Fibroblast of villous mesenchyme (primary cell): ENCODE data around the gene ZCWPW1. TPM values are rescaled to one million over a fixed set of nuclear protein-coding genes. Genes with fewer than 3 reads are reported as not detected.

Experiments
- DNase-seq: peaks from one replicate; pipeline ENCODE4 v3.0.0-alpha.2; 2010; ENCODE audit warnings: low read depth
- H3K4me3 ChIP-seq: 2 replicates; pipeline ENCODE4 v1.5.1; 2011; ENCODE audit warnings: low read depth, mild to moderate bottlenecking, low read length
- CTCF ChIP-seq: IDR thresholded peaks from 2 replicates; pipeline ENCODE4 v1.5.1; 2012; ENCODE audit warnings: low read depth, mild to moderate bottlenecking, low read length; ENCODE audit not compliant: insufficient read depth
- total RNA-seq: library from RNA; depleted of rRNA; stranded (reverse); fragments of >200 nt; gene quantifications from 2 replicates; pipeline ENCODE4 v1.2.3, GENCODE V29; 2012

ZCWPW1 gene
- total RNA-seq, 1 donor: 0.43 TPM

DNA sequence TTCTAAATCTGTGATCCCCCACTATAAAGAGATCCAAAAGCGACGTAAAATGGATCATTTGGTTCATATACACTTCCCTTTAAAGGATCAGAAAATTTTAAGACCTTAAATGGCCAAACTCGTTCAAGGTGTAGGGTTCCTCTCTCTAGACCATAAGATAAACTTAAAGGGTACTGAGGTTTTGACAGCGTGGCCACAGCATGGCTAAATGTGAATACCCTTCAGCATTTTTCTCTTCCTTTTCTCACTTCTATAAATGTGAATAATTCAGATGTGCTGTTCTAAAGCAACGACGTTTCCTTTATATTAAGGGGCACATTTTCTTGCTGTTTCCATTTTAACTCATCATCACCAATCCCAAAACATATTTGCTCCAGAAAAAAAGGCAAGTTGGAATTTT lies 5.2 kb downstream of the ZCWPW1 start:
- no peak for DNase-seq
- no peak overlapping the region for H3K4me3 ChIP-seq
- no peak for TF ChIP-seq CTCF

- TF ChIP-seq CTCF: no peak
- H3K4me3 ChIP-seq: no peak overlapping the region
- no peak for DNase-seq
Observed at GRCh38 chr7:100419660-100420226, 8.8 kb downstream of the ZCWPW1 start.

GRCh38 chr7:100418930-100419659 lies 9.4 kb downstream of the ZCWPW1 start:
- no peak for DNase-seq
- H3K4me3 ChIP-seq: no peak overlapping the region
- no peak for TF ChIP-seq CTCF

- TF ChIP-seq CTCF: no peak
- no peak overlapping the region for H3K4me3 ChIP-seq
- no peak for DNase-seq
Observed at GRCh38 chr7:100415448-100415847, 13.1 kb downstream of the ZCWPW1 start.

GRCh38 chr7:100413889-100414288 lies 14.6 kb downstream of the ZCWPW1 start:
- TF ChIP-seq CTCF: no peak
- no peak overlapping the region for H3K4me3 ChIP-seq
- no peak for DNase-seq

DNA sequence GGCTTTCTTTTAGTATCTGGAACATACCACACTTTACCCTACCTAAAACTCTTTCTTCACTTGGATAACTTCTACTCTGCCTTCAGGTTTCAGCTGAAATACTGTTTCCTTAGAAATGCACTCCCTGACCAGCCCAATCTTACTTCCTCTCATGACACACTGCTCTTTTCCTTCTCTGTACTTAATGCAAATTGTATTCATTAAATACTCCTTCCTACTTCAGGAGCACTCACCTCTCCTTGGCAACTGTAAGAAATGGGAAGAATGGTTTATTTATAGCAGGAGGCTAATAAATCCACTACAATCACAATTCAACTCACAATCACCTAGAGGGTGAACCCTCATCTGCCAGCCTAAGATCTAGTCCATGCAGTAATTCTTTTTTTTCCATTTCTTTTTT lies 15.2 kb downstream of the ZCWPW1 start:
- no peak for DNase-seq
- no peak overlapping the region for H3K4me3 ChIP-seq
- TF ChIP-seq CTCF: no peak
